ENCODE data around the gene GJA3. TPM values are rescaled to one million over a fixed set of nuclear protein-coding genes. Genes with fewer than 3 reads are reported as not detected.

GJA3 gene
- total and polyA plus RNA-seq, 4 donors, result 0.02 to 0.31 (median 0.03) TPM; not detected in 1

DNA sequence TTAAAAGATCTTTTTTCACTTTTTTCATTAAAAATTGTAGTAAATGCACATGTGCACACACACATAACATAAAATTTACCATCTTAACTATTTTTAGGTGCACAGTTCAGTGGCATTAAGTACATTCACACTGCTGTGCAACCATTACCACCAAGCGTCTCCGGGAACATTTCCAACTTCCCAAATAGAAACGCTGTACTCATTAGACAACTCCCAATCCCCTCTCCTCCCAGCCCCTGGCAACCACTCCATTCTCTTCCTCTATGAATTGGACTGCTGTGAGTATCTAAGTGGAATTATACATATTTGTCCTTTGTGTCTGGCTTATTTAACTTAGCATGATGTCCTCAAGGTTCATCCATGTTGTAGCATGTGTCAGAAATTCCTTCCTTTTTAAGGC, 20.3 kb upstream of the GJA3 start:
- H3K4me1 ChIP-seq (ENCODE audit: control insufficient read depth in 5 of 5, insufficient read depth in 5 of 5, low read length in 5 of 5), result peaks cover 0 to 17% (median 5%) of the 10 kb centered on the region in 5 donors
- no peaks in the 10 kb centered on the region for H3K36me3 ChIP-seq (ENCODE audit: control insufficient read depth in 4 of 4, insufficient read depth in 4 of 4, low read length in 4 of 4)
- H3K27me3 ChIP-seq (ENCODE audit: control insufficient read depth in 3 of 3, insufficient read depth in 3 of 3, low read length in 2 of 3), result peaks cover 2 to 16% (median 5%) of the 10 kb centered on the region in 3 donors
- no peak overlapping the region for H3K27ac ChIP-seq (ENCODE audit: low read depth in 1 of 2, low read length in 1 of 2)
- no peak overlapping the region for H3K4me3 ChIP-seq
- ATAC-seq (ENCODE audit: insufficient read depth, low FRiP score) (no peak), DNase-seq (no peak)
- H3K9ac ChIP-seq (ENCODE audit: insufficient read depth in 1 of 2, low read length in 2 of 2), result no peak overlapping the region
- H3K9me3 ChIP-seq (ENCODE audit: control insufficient read depth in 4 of 4, insufficient read depth in 3 of 4, low read length in 3 of 4), result no peaks in the 10 kb centered on the region
- WGBS, 2 donors, result 62 to 82% methylated on average over 3 of the region's 3 CpGs
- TF ChIP-seq, protein P1, sequence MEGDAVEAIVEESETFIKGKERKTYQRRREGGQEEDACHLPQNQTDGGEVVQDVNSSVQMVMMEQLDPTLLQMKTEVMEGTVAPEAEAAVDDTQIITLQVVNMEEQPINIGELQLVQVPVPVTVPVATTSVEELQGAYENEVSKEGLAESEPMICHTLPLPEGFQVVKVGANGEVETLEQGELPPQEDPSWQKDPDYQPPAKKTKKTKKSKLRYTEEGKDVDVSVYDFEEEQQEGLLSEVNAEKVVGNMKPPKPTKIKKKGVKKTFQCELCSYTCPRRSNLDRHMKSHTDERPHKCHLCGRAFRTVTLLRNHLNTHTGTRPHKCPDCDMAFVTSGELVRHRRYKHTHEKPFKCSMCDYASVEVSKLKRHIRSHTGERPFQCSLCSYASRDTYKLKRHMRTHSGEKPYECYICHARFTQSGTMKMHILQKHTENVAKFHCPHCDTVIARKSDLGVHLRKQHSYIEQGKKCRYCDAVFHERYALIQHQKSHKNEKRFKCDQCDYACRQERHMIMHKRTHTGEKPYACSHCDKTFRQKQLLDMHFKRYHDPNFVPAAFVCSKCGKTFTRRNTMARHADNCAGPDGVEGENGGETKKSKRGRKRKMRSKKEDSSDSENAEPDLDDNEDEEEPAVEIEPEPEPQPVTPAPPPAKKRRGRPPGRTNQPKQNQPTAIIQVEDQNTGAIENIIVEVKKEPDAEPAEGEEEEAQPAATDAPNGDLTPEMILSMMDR (IDR thresholded peaks at IDR 0.05; ENCODE audit: control extremely low read depth, extremely low read depth), result no peak

DNA sequence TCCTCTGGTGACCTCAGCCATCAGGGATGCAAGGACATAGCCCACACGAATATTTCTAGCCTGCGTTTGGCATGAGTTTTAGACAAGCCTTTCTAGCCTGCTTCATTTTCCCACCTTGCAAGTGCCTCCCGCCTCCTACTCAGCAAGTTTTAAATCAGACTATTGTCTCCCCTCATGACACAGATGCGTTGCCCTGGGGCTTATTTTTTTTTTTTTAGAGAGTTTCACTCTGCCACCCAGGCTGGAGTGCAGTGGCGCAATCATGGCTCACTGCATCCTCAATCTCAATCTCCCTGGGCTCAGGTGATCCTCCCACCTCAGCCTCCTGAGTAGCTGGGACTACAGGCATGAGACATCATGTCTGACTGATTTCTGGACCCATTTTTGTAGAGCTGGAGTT, 17.3 kb upstream of the GJA3 start:
- DNase-seq, result no peak
- peaks cover 2 to 4% (median 3%) of the 10 kb centered on the region in 3 donors for H3K27me3 ChIP-seq (ENCODE audit: control insufficient read depth in 3 of 3, insufficient read depth in 3 of 3, low read length in 2 of 3)

DNA sequence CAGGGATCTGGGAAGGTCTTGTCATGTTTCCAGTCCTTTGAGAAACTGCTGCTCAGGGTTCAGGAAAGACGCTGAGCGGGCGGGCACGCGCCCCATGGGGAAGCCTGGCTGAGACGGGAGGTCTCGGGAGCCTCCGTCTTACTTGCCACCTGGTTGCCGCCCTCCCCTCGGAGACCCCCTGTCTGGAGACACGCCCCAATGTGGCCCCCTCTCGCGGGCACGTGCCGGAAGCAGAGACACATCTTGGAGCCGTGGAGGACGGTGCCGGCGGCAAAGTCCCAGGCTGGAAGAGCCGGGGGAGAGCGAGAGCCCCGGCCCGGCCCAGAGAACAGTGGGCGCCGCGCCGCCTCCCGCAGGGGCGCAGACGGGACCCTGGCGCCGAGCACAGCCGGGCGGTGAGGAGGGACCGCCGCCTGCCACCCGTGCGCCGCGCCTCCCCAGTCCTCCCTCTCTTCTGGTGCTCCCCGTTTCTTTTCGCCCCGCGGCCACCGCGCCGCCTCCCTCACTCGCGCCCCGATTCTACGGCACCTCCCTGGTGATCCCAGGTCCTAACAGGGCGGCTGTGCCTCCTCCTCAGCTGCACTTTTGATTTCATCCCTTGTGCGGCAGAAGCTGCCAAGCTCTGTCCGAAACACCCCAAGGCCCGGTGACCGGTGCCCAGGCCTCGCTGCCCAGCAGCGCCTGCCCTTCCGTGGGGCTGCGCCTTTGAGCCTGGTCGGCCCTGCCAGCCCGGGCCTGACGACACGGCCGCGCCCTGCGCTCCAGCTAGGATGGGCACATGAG, 16.4 kb upstream of the GJA3 start:
- no peak overlapping the region for H3K9ac ChIP-seq (ENCODE audit: insufficient read depth in 1 of 2, low read length in 2 of 2)
- TF ChIP-seq, protein P1 (IDR thresholded peaks at IDR 0.05; ENCODE audit: control extremely low read depth, extremely low read depth), result no peak
- peaks cover 2 to 4% (median 3%) of the 10 kb centered on the region in 3 donors for H3K27me3 ChIP-seq (ENCODE audit: control insufficient read depth in 3 of 3, insufficient read depth in 3 of 3, low read length in 2 of 3)
- 41 to 53% methylated on average over 63 to 67 of the region's 67 CpGs for WGBS, 2 donors
- H3K4me3 ChIP-seq, result no peak overlapping the region
- H3K9me3 ChIP-seq (ENCODE audit: control insufficient read depth in 4 of 4, insufficient read depth in 3 of 4, low read length in 3 of 4), result no peaks in the 10 kb centered on the region
- DNase-seq (peak in 1 of 3 donors; percentile 32), ATAC-seq (ENCODE audit: insufficient read depth, low FRiP score) (no peak)
- H3K27ac ChIP-seq (ENCODE audit: low read depth in 1 of 2, low read length in 1 of 2), result no peak overlapping the region
- H3K36me3 ChIP-seq (ENCODE audit: control insufficient read depth in 4 of 4, insufficient read depth in 4 of 4, low read length in 4 of 4), result no peaks in the 10 kb centered on the region
- H3K4me1 ChIP-seq (ENCODE audit: control insufficient read depth in 5 of 5, insufficient read depth in 5 of 5, low read length in 5 of 5), result peaks cover 0 to 33% (median 11%) of the 10 kb centered on the region in 5 donors

More for the DNA sequence above, 17.3 kb upstream of the GJA3 start:
- no peak overlapping the region for H3K27ac ChIP-seq (ENCODE audit: low read depth in 1 of 2, low read length in 1 of 2)
- H3K4me1 ChIP-seq (ENCODE audit: control insufficient read depth in 5 of 5, insufficient read depth in 5 of 5, low read length in 5 of 5), result peaks cover 0 to 33% (median 11%) of the 10 kb centered on the region in 5 donors
- ATAC-seq (ENCODE audit: insufficient read depth, low FRiP score), result no peak
- H3K9ac ChIP-seq (ENCODE audit: insufficient read depth in 1 of 2, low read length in 2 of 2), result no peak overlapping the region
- no peak overlapping the region for H3K4me3 ChIP-seq
- TF ChIP-seq, protein P1 (IDR thresholded peaks at IDR 0.05; ENCODE audit: control extremely low read depth, extremely low read depth), result no peak
- no peaks in the 10 kb centered on the region for H3K36me3 ChIP-seq (ENCODE audit: control insufficient read depth in 4 of 4, insufficient read depth in 4 of 4, low read length in 4 of 4)
- WGBS, 2 donors, result 78 to 84% methylated on average over 5 of the region's 5 CpGs
- H3K9me3 ChIP-seq (ENCODE audit: control insufficient read depth in 4 of 4, insufficient read depth in 3 of 4, low read length in 3 of 4), result no peaks in the 10 kb centered on the region
